A673 (cell line): ENCODE results near the gene DAB2IP. TPM values are rescaled to one million over a fixed set of nuclear protein-coding genes. Genes with fewer than 3 reads are reported as not detected.

Experiments used
- BruUV-seq: library from RNA; stranded (reverse); fragments of 400-500 nt; replicated peaks from 2 replicates; lab custom pipeline; 2021; lab: Mats Ljungman, UMichigan
- CTCF ChIA-PET: fragments of 300-600 bp; sonication (Branson Sonifier 250); formaldehyde crosslinking; loops from one replicate; lab custom pipeline; 2022; ENCODE audit warnings: antibody characterized with exemption; lab: Charles Lee
- POLR2A ChIA-PET: fragments of 300-600 bp; sonication (Branson Sonifier 250); formaldehyde crosslinking; loops from one replicate; lab custom pipeline; 2022; ENCODE audit warnings: antibody characterized with exemption; ENCODE audit not compliant: low non-redundant PET; lab: Charles Lee
- DNase-seq: peaks from one replicate; pipeline ENCODE4 v3.0.0-alpha.2; 2015; ENCODE audit warnings: low spot score
- H3K27ac ChIP-seq: fragments of 200-600 bp; sonication (generic); 2 replicates; pipeline ENCODE4 v1.5.1; 2016; ENCODE audit warnings: mixed run types, low read depth, mild to moderate bottlenecking, mixed read lengths, antibody characterized with exemption, low read length; ENCODE audit not compliant: poor library complexity, severe bottlenecking
- H3K27me3 ChIP-seq: fragments of 200-600 bp; sonication (generic); replicated peaks from 2 replicates; pipeline ENCODE4 v1.6.1; 2017; ENCODE audit warnings: mixed run types, low read depth, mild to moderate bottlenecking, mixed read lengths, antibody characterized with exemption, low read length; ENCODE audit not compliant: insufficient read depth, poor library complexity
- H3K36me3 ChIP-seq: fragments of 200-600 bp; sonication (generic); 2 replicates; pipeline ENCODE4 v1.6.1; 2016; ENCODE audit warnings: mixed run types, mild to moderate bottlenecking, mixed read lengths, antibody characterized with exemption, low read length; ENCODE audit not compliant: insufficient read depth, poor library complexity, severe bottlenecking
- H3K4me1 ChIP-seq: fragments of 200-600 bp; sonication (generic); 2 replicates; pipeline ENCODE4 v1.6.1; 2017; ENCODE audit warnings: mixed run types, mild to moderate bottlenecking, mixed read lengths, antibody characterized with exemption, low read length; ENCODE audit not compliant: insufficient read depth, poor library complexity, severe bottlenecking
- H3K4me3 ChIP-seq: fragments of 200-600 bp; sonication (generic); 2 replicates; pipeline ENCODE4 v1.5.1; 2016; ENCODE audit warnings: low read depth, mixed run types, mild to moderate bottlenecking, mixed read lengths, low read length; ENCODE audit not compliant: poor library complexity, severe bottlenecking
- H3K9me3 ChIP-seq: fragments of 200-600 bp; sonication (generic); 2 replicates; pipeline ENCODE4 v1.6.1; 2016; ENCODE audit warnings: mixed run types, low read depth, mild to moderate bottlenecking, mixed read lengths, antibody characterized with exemption, low read length; ENCODE audit not compliant: poor library complexity, severe bottlenecking
- EZH2 ChIP-seq: fragments of 200-600 bp; sonication (generic); IDR thresholded peaks from 2 replicates; pipeline ENCODE4 v1.6.1; 2017; ENCODE audit warnings: borderline replicate concordance, low read depth, mild to moderate bottlenecking, mixed read lengths, antibody characterized with exemption, low read length; ENCODE audit not compliant: poor library complexity, severe bottlenecking
- intact Hi-C: fragments of 100-400 bp; cut with micrococcal nuclease; formaldehyde crosslinking; loops from one replicate; pipeline ENCODE4 v1.10.0; 2022; ENCODE audit not compliant: unreplicated experiment
- total RNA-seq: library from RNA; stranded (reverse); gene quantifications from 2 replicates; pipeline ENCODE4 v1.2.3, GENCODE V29; 2021
- TF ChIP-seq, protein P1 (sequence below): fragments of 300-800, 200-600 bp; sonication (generic); conservative IDR thresholded peaks from 2 replicates; pipeline ENCODE4 v1.5.1; 2017; ENCODE audit warnings: low read depth, mild to moderate bottlenecking, antibody characterized with exemption, low read length, moderate library complexity, mixed read lengths

DAB2IP gene
- total RNA-seq, 1 experiment from 2014 or later, result 34.5 TPM

DNA sequence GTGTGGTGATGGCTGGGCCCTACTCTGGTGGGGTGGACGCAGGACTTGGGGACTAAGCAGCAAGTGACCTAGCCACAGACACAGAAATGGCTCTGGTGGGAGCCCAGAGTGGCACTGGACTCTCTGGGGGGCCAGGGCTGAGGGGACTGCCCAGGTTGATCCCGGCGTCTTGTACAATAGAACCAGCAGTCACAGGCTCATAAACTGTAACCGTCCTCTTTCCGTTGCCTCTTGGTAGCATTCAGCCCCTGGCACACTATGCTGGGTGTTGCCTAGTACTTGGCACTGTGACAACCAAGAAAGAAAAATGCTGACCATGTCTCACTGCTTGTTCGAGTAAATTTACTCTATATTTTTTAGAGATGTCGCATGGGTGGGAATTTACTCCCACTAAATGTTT is 80.5 kb downstream of the DAB2IP start:
- DNase-seq, result no peak
- TF ChIP-seq EZH2, result no peak
- Histone ChIP-seq H3K27me3 (no peaks in the 10 kb centered on the region), H3K27ac (no peak overlapping the region), H3K9me3 (no peaks in the 10 kb centered on the region), H3K4me3 (no peak overlapping the region), H3K36me3 (no peaks in the 10 kb centered on the region), H3K4me1 (no peaks in the 10 kb centered on the region)
- ChIA-PET CTCF (no interaction called here), POLR2A (no interaction called here)
- no TSS peak for BruUV-seq
- intact Hi-C loops, result no loop called here

DNA sequence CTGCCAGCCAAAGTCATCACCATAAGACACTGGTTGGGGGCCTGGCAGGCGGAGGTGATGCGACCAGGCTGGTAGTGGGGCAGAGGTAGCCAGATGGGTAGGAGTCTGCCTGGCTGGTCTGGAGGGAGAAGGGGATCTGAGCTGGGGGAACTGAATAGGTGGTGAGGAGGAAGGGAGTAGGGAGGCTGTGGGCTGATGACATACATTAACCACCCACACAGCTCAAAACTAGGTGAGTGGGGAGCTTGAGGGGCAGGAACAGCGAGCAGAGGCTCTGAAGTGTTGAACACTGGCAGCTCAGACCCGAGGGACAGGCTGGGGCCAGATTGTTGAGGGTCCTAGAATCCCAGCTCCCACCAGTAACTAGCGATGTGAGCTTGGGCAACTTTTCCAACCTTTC is 81.0 kb downstream of the DAB2IP start:
- BruUV-seq, result no TSS peak
- Histone ChIP-seq H3K27me3 (no peaks in the 10 kb centered on the region), H3K9me3 (no peaks in the 10 kb centered on the region), H3K4me1 (no peaks in the 10 kb centered on the region), H3K36me3 (no peaks in the 10 kb centered on the region), H3K27ac (no peak overlapping the region), H3K4me3 (no peak overlapping the region)
- TF ChIP-seq, protein P1, sequence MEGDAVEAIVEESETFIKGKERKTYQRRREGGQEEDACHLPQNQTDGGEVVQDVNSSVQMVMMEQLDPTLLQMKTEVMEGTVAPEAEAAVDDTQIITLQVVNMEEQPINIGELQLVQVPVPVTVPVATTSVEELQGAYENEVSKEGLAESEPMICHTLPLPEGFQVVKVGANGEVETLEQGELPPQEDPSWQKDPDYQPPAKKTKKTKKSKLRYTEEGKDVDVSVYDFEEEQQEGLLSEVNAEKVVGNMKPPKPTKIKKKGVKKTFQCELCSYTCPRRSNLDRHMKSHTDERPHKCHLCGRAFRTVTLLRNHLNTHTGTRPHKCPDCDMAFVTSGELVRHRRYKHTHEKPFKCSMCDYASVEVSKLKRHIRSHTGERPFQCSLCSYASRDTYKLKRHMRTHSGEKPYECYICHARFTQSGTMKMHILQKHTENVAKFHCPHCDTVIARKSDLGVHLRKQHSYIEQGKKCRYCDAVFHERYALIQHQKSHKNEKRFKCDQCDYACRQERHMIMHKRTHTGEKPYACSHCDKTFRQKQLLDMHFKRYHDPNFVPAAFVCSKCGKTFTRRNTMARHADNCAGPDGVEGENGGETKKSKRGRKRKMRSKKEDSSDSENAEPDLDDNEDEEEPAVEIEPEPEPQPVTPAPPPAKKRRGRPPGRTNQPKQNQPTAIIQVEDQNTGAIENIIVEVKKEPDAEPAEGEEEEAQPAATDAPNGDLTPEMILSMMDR, result no peak
- no peak for TF ChIP-seq EZH2
- ChIA-PET POLR2A (no interaction called here), CTCF (no interaction called here)
- DNase-seq, result no peak
- intact Hi-C loops, result no loop called here

DNA sequence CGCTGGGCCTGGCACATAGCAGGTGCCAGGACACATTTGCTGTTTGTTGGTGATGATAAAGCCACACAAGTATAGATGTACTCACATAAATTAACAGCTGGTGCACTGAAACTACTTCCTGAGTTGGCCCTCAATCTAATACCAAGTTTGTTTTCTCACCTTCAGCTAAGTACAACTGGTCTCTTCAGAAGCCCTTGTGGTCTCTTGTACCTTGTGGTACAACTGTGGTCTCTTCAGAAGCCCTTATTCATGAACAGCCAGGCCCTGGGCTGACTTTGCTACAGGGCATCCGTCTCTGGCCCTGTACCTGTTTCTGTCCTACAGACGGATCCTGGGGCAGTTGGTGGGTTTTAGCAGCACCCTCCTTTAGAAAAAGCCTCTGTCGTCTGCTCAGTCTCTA is 81.5 kb downstream of the DAB2IP start:
- BruUV-seq, result no TSS peak
- H3K27me3 ChIP-seq, result no peaks in the 10 kb centered on the region
- H3K36me3 ChIP-seq, result no peaks in the 10 kb centered on the region
- CTCF ChIA-PET, result no interaction called here
- no peak overlapping the region for H3K4me3 ChIP-seq
- POLR2A ChIA-PET, result no interaction called here
- H3K4me1 ChIP-seq, result no peaks in the 10 kb centered on the region
- H3K9me3 ChIP-seq, result no peaks in the 10 kb centered on the region
- intact Hi-C loops, result no loop called here
- no peak for DNase-seq
- H3K27ac ChIP-seq, result no peak overlapping the region
- TF ChIP-seq EZH2, result no peak
- TF ChIP-seq, protein P1, result no peak

DNA sequence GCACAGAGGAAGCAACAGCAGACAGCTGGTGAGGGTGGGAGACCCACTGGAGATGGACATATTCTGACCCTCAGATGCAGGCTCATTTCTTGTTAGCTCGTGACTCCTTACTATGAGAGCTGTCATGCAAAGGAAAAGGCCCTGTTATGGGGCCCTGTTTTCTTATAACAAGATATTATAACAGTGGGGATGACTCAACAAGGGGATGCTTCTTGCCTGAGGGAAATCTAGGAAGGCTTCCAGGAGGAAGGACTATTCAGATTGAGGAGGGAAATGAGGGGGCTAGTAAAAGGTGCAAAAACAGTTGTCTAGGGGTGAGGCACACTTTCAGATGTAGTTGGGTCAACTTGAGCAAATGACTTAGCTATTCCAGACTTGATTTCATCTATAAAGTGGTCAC is 83.0 kb downstream of the DAB2IP start:
- no TSS peak for BruUV-seq
- no peak overlapping the region for H3K4me3 ChIP-seq
- no peaks in the 10 kb centered on the region for H3K4me1 ChIP-seq
- CTCF ChIA-PET, result interaction anchor here (0.5 to 1.0 kb wide), 2 partner anchors 21 to 268 kb away, joined by 3 to 9 read pairs; no protein-coding TSS in a partner anchor
- POLR2A ChIA-PET, result no interaction called here
- no peak for DNase-seq
- no peaks in the 10 kb centered on the region for H3K36me3 ChIP-seq
- intact Hi-C loops, result no loop called here
- TF ChIP-seq, protein P1, result no peak
- no peak for TF ChIP-seq EZH2
- H3K9me3 ChIP-seq, result no peaks in the 10 kb centered on the region
- no peaks in the 10 kb centered on the region for H3K27me3 ChIP-seq
- H3K27ac ChIP-seq, result no peak overlapping the region
